GM19397 (cell line): ENCODE data around the gene AANAT.

Source experiments
- ATAC-seq: cut with Tn5 transposase; IDR thresholded peaks from one replicate; pipeline ENCODE4 v1.9.1; 2021; ENCODE audit warnings: mild to moderate bottlenecking, moderate library complexity; ENCODE audit not compliant: unreplicated experiment

The AANAT gene

GRCh38 chr17:76485569-76485968 is 18.2 kb downstream of the AANAT start:
- ATAC-seq = no peak

- no peak for ATAC-seq
These were observed 20.2 kb downstream of the AANAT start for GRCh38 chr17:76487451-76488192.

- no peak for ATAC-seq
These were observed 22.8 kb downstream of the AANAT start for GRCh38 chr17:76490112-76490710.

- ATAC-seq = peak; percentile 10
These were observed 24.1 kb downstream of the AANAT start for GRCh38 chr17:76491271-76492122.

- ATAC-seq = peak; percentile 38
These were observed 25.0 kb downstream of the AANAT start for GRCh38 chr17:76492123-76492988.

- peak; percentile 37 for ATAC-seq
These were observed 25.6 kb downstream of the AANAT start for GRCh38 chr17:76492989-76493501.

GRCh38 chr17:76493505-76494167 is 26.2 kb downstream of the AANAT start:
- no peak for ATAC-seq

GRCh38 chr17:76495663-76496400 is 28.4 kb downstream of the AANAT start:
- ATAC-seq = no peak

- ATAC-seq = no peak
These were observed 29.1 kb downstream of the AANAT start for GRCh38 chr17:76496464-76496863.

GRCh38 chr17:76497699-76497978 is 30.2 kb downstream of the AANAT start:
- ATAC-seq = no peak

- ATAC-seq = no peak
These were observed 30.8 kb downstream of the AANAT start for GRCh38 chr17:76497979-76498875.

- no peak for ATAC-seq
These were observed 31.5 kb downstream of the AANAT start for GRCh38 chr17:76498876-76499251.

- no peak for ATAC-seq
These were observed 31.9 kb downstream of the AANAT start for GRCh38 chr17:76499267-76499667.

- ATAC-seq = no peak
These were observed 32.8 kb downstream of the AANAT start for GRCh38 chr17:76500074-76500746.

- no peak for ATAC-seq
These were observed 33.3 kb downstream of the AANAT start for GRCh38 chr17:76500747-76501017.

GRCh38 chr17:76501018-76501826 is 33.8 kb downstream of the AANAT start, which contains the start of gene RHBDF2:
TSS of gene RHBDF2 (minus strand) at chr17:76501423. CDS start at chr17:76481524, 19,899 bp downstream.
- peak; percentile 59 for ATAC-seq

- no peak for ATAC-seq
These were observed 34.5 kb downstream of the AANAT start for GRCh38 chr17:76501827-76502307.
